Aorta (tissue), 5 donors: ENCODE results near the gene SLC47A1. TPM values are rescaled to one million over a fixed set of nuclear protein-coding genes. Genes with fewer than 3 reads are reported as not detected.

Experiments used
- ATAC-seq: fragments of 200-7000 bp; cut with Tn5 transposase; one replicate; pipeline ENCODE4 v1.9.1; 2022; ENCODE audit warnings: moderate library complexity; ENCODE audit not compliant: low FRiP score
- DNase-seq, 2 donors: peaks; one replicate each; pipeline ENCODE4 v3.0.0-alpha.2; 2020
- H3K27ac ChIP-seq, 2 donors: one replicate each; pipeline ENCODE4 v1.5.1; 2013; ENCODE audit warnings: low read length in 2 of 2, mild to moderate bottlenecking in 2 of 2, moderate library complexity in 2 of 2, control low read depth in 1 of 2, inconsistent platforms in 1 of 2, low read depth in 1 of 2
- H3K27me3 ChIP-seq, 2 donors: one replicate each; pipeline ENCODE4 v1.6.1; 2013; ENCODE audit warnings: control low read depth in 1 of 2, low read length in 1 of 2, mild to moderate bottlenecking in 1 of 2, moderate library complexity in 1 of 2; ENCODE audit not compliant: insufficient read depth in 2 of 2, control insufficient read depth in 1 of 2
- H3K36me3 ChIP-seq, 2 donors: one replicate each; pipeline ENCODE4 v1.6.1; 2013; ENCODE audit warnings: control low read depth in 1 of 2, low read length in 1 of 2, mild to moderate bottlenecking in 1 of 2; ENCODE audit not compliant: insufficient read depth in 2 of 2, control insufficient read depth in 1 of 2
- H3K4me1 ChIP-seq, 2 donors: one replicate each; pipeline ENCODE4 v1.6.1; 2013; ENCODE audit warnings: low read length in 2 of 2, control low read depth in 1 of 2, mild to moderate bottlenecking in 1 of 2, moderate library complexity in 1 of 2; ENCODE audit not compliant: insufficient read depth in 2 of 2, control insufficient read depth in 1 of 2
- H3K4me3 ChIP-seq, 2 donors: one replicate each; pipeline ENCODE4 v1.5.1; 2013; ENCODE audit warnings: low read length in 2 of 2, control low read depth in 1 of 2, mild to moderate bottlenecking in 1 of 2
- H3K9me3 ChIP-seq: one replicate; pipeline ENCODE4 v1.6.1; 2013; ENCODE audit warnings: mild to moderate bottlenecking, low read length; ENCODE audit not compliant: control insufficient read depth
- WGBS, 2 donors: extraction: QIAGEN DNeasy Blood & Tissue Kit; methylation state at CpG; one replicate each; pipeline ENCODE4 v1.1.7; 2013; 5-methylcytosine and 5-hydroxymethylcytosine counted together
- intact Hi-C, 2 donors: fragments of 100-400 bp; cut with DNase I; formaldehyde crosslinking; loops; one replicate each; pipeline versions ENCODE4 v1.14.2 to v1.15.0; 2022
- polyA plus RNA-seq, 2 donors: library from polyadenylated mRNA; stranded (reverse); fragments of 200-250 nt; gene quantifications; one replicate each; pipeline ENCODE4 v1.2.3, GENCODE V29; 2013
- total RNA-seq, 2 donors: library from RNA; stranded (reverse); fragmentation: NEBNext Ultra II Directional; extraction: Animal tissue kit (Norgen Biotek cat#: 25700); gene quantifications; one replicate each; pipeline ENCODE4 v1.2.1, GENCODE V29; 2021
- donor health status: healthy with polysubstance abuse.
- donor health status: Bipolar disorder and iron deficiency.
- donor health status: DM: no; HTN: no; CAD: no.
- donor health status: DM: no; HTN: no; CAD: no.
- donor health status: DM: yes; HTN: yes; CAD: no.

SLC47A1 gene
- total and polyA plus RNA-seq, 4 donors: 3.9 to 7.3 (median 5.8) TPM

DNA sequence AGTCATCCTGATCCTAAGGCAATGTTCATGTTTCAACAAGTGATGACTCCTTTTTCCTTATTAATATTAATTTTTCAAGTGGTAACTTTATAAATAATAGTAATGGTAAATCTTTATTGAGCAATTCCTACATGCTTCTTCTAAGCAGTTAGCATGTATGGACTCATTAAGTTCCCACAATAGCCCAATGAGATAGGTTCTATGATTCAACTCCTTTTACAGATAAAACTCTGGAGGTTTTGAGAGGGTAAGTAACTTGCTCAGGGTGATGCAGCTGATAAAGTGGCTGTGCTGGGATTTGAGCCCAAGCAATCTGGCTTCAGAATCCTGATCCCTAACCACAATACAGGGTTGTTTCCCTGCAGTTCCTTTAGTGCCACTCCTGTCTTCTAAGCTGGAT, 25.3 kb downstream of the SLC47A1 start:
- Histone ChIP-seq H3K4me1 (no peaks in the 10 kb centered on the region), H3K36me3 (peaks cover 0 to 4% of the 10 kb centered on the region in 2 donors), H3K27me3 (no peaks in the 10 kb centered on the region), H3K27ac (no peak overlapping the region), H3K9me3 (no peaks in the 10 kb centered on the region), H3K4me3 (no peak overlapping the region)
- no peak for ATAC-seq
- intact Hi-C loops: no loop called here
- DNase-seq: no peak

DNA sequence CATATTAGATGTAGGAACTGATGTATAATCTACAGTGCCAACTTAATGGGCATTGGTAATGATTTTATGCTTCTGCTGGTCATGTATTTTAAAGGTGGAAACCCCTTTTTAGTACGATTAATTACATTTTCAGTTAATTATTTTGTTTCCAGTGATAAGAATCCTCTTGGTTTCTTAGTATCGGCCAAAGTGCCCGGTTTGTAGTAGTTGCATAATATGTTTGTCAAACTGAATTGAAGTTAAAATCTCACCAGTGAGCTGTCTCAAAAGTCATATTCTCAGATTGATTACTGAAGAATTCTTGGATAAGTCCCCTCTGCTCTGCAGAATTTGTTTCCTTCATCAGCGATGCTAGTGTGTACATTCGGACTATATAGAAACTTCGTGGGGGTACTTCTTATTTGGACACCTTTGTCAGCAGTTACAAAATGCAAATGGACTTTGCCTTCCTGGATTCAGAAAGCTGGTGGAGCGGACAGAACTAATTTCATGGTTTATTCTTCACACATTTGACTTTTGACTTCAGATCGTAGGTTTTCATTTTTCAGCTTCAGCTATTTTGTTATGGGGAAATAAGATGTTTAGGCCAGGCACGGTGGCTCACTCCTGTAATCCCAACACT, 28.2 kb downstream of the SLC47A1 start:
- ATAC-seq: no peak
- H3K27me3 ChIP-seq: no peaks in the 10 kb centered on the region
- no peak overlapping the region for H3K4me3 ChIP-seq
- no peaks in the 10 kb centered on the region for H3K4me1 ChIP-seq
- no peaks in the 10 kb centered on the region for H3K9me3 ChIP-seq
- peaks cover 0 to 4% of the 10 kb centered on the region in 2 donors for H3K36me3 ChIP-seq
- WGBS, 2 donors: 80 to 92% methylated on average over 9 of the region's 9 CpGs
- intact Hi-C loops: no loop called here
- no peak overlapping the region for H3K27ac ChIP-seq
- DNase-seq: no peak

DNA sequence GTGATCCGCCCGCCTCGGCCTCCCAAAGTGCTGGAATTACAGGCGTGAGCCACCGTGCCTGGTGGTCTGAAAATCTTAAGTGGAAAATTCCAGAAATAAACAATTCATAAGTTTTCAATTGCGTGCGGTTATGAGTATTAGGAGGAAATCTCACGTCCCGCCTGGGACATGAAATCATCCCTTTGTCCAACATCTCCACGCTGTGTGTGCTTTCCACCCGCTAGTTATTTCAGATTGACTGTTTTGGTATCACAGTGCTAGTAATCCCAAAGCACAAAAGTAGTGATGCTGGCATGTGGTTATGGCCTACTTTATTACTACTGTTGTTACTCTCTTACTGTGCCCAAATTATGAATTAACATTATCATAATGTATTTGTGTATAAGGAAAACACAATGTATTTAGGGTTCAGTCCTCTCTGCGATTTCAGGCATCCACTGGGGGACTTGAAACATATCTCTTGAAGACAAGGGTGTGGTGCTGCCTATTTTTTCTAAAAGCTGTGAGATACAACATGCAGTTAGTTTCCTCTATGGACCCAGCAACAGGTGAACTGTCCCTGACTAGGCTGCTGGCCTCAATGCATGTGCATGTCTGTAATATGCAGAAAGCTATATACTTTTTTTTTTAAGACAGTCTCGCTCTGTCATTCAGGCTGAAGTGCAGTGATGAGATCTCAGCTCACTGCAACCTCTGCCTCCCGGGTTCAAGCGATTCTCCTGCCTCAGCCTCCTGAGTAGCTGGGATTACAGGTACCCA, 32.3 kb downstream of the SLC47A1 start:
- WGBS, 2 donors: 96 to 97% methylated on average over 13 to 15 of the region's 15 CpGs
- intact Hi-C loops: no loop called here
- Histone ChIP-seq H3K27ac (no peak overlapping the region), H3K36me3 (no peaks in the 10 kb centered on the region), H3K4me3 (no peak overlapping the region), H3K27me3 (no peaks in the 10 kb centered on the region), H3K4me1 (no peaks in the 10 kb centered on the region), H3K9me3 (no peaks in the 10 kb centered on the region)
- DNase-seq (no peak), ATAC-seq (no peak)

DNA sequence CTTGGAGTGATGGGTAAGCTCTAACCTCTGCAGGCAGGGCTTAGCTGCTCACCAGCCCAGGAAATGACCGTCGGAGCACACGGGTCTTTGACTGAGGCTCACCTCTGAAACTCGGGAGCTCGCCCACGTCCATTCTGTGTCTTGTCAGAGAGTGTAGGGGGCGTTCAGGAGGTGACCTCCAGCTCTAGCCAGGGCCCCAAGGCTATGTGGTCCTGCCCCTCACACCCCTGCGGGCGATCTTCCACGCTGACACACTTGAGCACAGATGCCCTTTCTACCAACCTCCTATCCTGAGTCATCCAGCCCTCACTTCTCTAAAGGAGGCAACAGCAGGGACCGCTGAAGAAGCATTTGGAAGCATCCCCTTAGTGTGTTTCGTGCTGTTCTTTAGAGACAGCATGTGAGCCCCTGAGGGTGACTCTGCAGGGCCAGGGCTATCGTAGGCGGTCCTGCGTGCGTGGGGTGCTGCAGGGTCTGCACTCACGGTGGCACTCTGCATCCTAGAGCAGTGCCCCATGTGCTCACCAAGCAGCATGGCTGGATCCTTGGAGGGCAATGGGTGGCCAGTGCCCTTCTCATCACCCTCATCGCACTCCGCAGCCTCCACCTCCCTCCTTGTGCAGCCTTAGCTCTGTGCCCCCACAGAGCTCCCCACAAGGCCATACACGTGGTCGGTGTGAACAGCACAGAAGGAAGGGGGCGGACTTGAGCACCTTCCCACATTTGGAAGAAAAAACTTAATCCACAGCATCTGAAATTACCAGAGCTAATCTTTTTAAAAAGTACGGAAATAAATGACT, 33.8 kb downstream of the SLC47A1 start:
- intact Hi-C loops: no loop called here
- no peak for DNase-seq
- WGBS, 2 donors: 86 to 91% methylated on average over 23 of the region's 23 CpGs
- no peak overlapping the region for H3K27ac ChIP-seq
- no peaks in the 10 kb centered on the region for H3K4me1 ChIP-seq
- H3K9me3 ChIP-seq: no peaks in the 10 kb centered on the region
- no peak for ATAC-seq
- H3K27me3 ChIP-seq: no peaks in the 10 kb centered on the region
- H3K36me3 ChIP-seq: no peaks in the 10 kb centered on the region
- no peak overlapping the region for H3K4me3 ChIP-seq

DNA sequence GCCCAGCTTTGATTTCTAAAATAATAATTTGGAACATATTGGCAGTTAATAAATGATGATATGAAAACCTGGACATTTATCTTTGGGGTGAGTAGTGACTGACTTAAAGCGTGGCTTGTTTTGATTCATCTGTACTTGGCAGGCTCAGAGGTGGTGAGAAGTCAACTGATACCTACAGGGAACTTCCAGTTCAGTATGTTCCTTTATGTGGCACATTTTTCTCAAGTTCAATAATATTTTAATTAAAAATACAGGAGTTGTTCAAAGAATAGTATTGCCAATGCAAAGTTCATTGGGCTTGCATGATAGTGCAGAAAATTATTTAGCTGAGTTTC, 34.3 kb downstream of the SLC47A1 start:
- Histone ChIP-seq H3K36me3 (no peaks in the 10 kb centered on the region), H3K4me3 (no peak overlapping the region), H3K27me3 (no peaks in the 10 kb centered on the region), H3K4me1 (no peaks in the 10 kb centered on the region), H3K27ac (no peak overlapping the region), H3K9me3 (no peaks in the 10 kb centered on the region)
- intact Hi-C loops: no loop called here
- DNase-seq (no peak), ATAC-seq (no peak)
- WGBS, 2 donors: 94 to 97% methylated on average over 1 of the region's 1 CpG

GRCh38 chr17:19569785-19570543, 36.3 kb downstream of the SLC47A1 start:
- 67 to 68% methylated on average over 3 of the region's 3 CpGs for WGBS, 2 donors
- Histone ChIP-seq H3K27ac (no peak overlapping the region), H3K27me3 (no peaks in the 10 kb centered on the region), H3K4me1 (no peaks in the 10 kb centered on the region), H3K4me3 (no peak overlapping the region), H3K36me3 (no peaks in the 10 kb centered on the region), H3K9me3 (no peaks in the 10 kb centered on the region)
- intact Hi-C loops: no loop called here
- ATAC-seq (no peak), DNase-seq (no peak)

DNA sequence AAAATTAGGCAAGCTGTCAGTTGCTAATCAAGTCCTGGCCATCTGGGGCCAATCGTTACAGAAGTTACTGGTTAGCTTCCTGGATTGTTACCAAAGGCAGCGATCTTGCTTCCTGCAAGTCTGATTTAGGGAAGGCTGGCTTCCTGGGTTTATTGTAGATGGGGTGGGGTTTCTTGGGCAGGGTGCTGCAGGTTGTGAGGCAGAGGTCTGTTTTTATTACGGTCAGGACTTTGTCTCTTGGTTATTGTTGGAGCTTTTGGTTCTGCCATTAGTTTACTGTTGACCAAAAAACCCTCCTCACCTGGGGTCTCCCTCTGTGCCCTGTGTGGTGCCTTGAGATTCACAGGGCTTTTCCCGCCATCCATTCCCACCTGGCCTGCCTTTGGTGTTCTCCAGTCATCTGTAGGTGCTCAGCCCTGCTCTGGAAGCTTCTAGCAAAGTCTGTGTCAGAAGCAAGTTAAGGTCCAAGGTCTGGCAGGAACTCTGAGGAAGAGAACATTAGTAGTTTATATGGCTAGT, 36.9 kb downstream of the SLC47A1 start:
- intact Hi-C loops: no loop called here
- no peak for ATAC-seq

DNA sequence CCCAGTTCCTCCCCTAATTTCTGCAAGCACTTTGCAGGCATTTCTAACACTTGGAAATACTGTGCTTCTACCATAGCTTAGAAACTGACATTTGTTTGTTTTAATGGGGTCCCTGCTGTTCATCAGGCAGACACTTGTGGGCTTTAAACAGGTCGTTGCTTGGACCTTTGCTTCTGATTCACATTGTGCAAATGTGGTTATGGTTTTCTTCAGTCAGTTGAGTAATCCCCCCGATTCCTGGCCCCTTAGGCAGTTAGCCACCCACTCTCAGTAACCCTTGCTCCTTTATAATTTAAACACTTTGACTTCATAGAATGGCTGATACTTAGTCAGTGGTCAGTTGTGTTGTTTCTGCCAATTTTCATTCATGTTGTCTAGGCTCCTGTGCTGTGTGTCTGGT, 39.4 kb downstream of the SLC47A1 start:
- Histone ChIP-seq H3K27ac (no peak overlapping the region), H3K27me3 (no peaks in the 10 kb centered on the region), H3K9me3 (no peaks in the 10 kb centered on the region), H3K36me3 (no peaks in the 10 kb centered on the region), H3K4me3 (no peak overlapping the region), H3K4me1 (no peaks in the 10 kb centered on the region)
- no peak for ATAC-seq
- no peak for DNase-seq
- intact Hi-C loops: no loop called here
- WGBS, 2 donors: 73 to 79% methylated on average over 2 of the region's 2 CpGs

More for the DNA sequence above, 36.9 kb downstream of the SLC47A1 start:
- no peaks in the 10 kb centered on the region for H3K36me3 ChIP-seq
- H3K27me3 ChIP-seq: no peaks in the 10 kb centered on the region
- H3K4me3 ChIP-seq: no peak overlapping the region
- 52 to 54% methylated on average over 4 of the region's 4 CpGs for WGBS, 2 donors
- no peaks in the 10 kb centered on the region for H3K4me1 ChIP-seq
- no peaks in the 10 kb centered on the region for H3K9me3 ChIP-seq
- no peak for DNase-seq
- H3K27ac ChIP-seq: no peak overlapping the region
